NCI-H2227 (cell line): ENCODE data around the gene PHYHD1.

ENCODE experiments used
- DNase-seq: peaks from one replicate; lab custom pipeline; 2025; ENCODE audit not compliant: unreplicated experiment; lab: John Stamatoyannopoulos, UW

Gene PHYHD1

GRCh38 chr9:128920381-128921058 is at the start of gene PHYHD1:
TSS of gene PHYHD1 (plus strand) at chr9:128920982. CDS start at chr9:128922324, 1,342 bp downstream.
- DNase-seq: no peak

- no peak for DNase-seq
Observed at GRCh38 chr9:128877852-128878251, 42.9 kb upstream of the PHYHD1 start.

GRCh38 chr9:128881884-128882676 is 38.7 kb upstream of the PHYHD1 start, which contains the start of the genes KYAT1 and LRRC8A:
TSS of gene KYAT1 (minus strand) at chr9:128881950. CDS start at chr9:128845405, 36,545 bp downstream.
TSS of gene LRRC8A (plus strand) at chr9:128882133. CDS start at chr9:128907165, 25,032 bp downstream.
- DNase-seq: peak; percentile 96

- DNase-seq: no peak
Observed at GRCh38 chr9:128882677-128883603, 37.8 kb upstream of the PHYHD1 start.

- DNase-seq: no peak
Observed at GRCh38 chr9:128884164-128884563, 36.6 kb upstream of the PHYHD1 start.

GRCh38 chr9:128885376-128885775 is 35.4 kb upstream of the PHYHD1 start:
- no peak for DNase-seq

- no peak for DNase-seq
Observed at GRCh38 chr9:128885798-128886197, 35.0 kb upstream of the PHYHD1 start.

- DNase-seq: no peak
Observed at GRCh38 chr9:128886211-128886891, 34.4 kb upstream of the PHYHD1 start.

- no peak for DNase-seq
Observed at GRCh38 chr9:128887049-128887448, 33.7 kb upstream of the PHYHD1 start.

GRCh38 chr9:128887914-128888350 is 32.9 kb upstream of the PHYHD1 start:
- DNase-seq: no peak

- no peak for DNase-seq
Observed at GRCh38 chr9:128891321-128892220, 29.2 kb upstream of the PHYHD1 start.

- no peak for DNase-seq
Observed at GRCh38 chr9:128892221-128892921, 28.4 kb upstream of the PHYHD1 start.

- no peak for DNase-seq
Observed at GRCh38 chr9:128893354-128893753, 27.4 kb upstream of the PHYHD1 start.

- DNase-seq: no peak
Observed at GRCh38 chr9:128894764-128895163, 26.0 kb upstream of the PHYHD1 start.

GRCh38 chr9:128895556-128895955 is 25.2 kb upstream of the PHYHD1 start:
- peak; percentile 47 for DNase-seq

- DNase-seq: no peak
Observed at GRCh38 chr9:128898382-128898781, 22.4 kb upstream of the PHYHD1 start.

GRCh38 chr9:128898845-128899565 is 21.8 kb upstream of the PHYHD1 start:
- no peak for DNase-seq
